A549 (cell line): ENCODE measurements around the gene PLA1A. TPM values are rescaled to one million over a fixed set of nuclear protein-coding genes. Genes with fewer than 3 reads are reported as not detected.

Source experiments
- ATAC-seq, 2 experiments: fragments of 200-7000 bp in 1 of 2; fragments of >200 bp in 1 of 2; cut with Nextera tagmentation in 1 of 2; cut with Tn5 transposase in 1 of 2; 3 replicates each; pipeline versions ENCODE4 v1.8.0 to v1.9.1; 2018 to 2020; ENCODE audit warnings: mild to moderate bottlenecking in 1 of 2, moderate library complexity in 1 of 2
- CTCF ChIA-PET: fragments of 300-600 bp; sonication (Branson Sonifier 250); formaldehyde crosslinking; extraction: SDS; loops from one replicate; lab custom pipeline; 2021; ENCODE audit warnings: antibody characterized with exemption, inconsistent platforms; lab: Yijun Ruan, JAX
- POLR2A ChIA-PET: fragments of 350-600 bp; formaldehyde crosslinking; extraction: SDS; loops from one replicate; lab custom pipeline; 2021; ENCODE audit warnings: antibody characterized with exemption, inconsistent platforms; lab: Yijun Ruan, JAX
- DNase-seq, 2 experiments: peaks; one replicate each; pipeline versions ENCODE4 v3.0.0 to v3.0.0-alpha.2; 2011 to 2016; ENCODE audit warnings: low read depth in 1 of 2, low spot score in 1 of 2
- FAIRE-seq: peaks from 2 replicates; lab custom pipeline; 2011; peaks lifted over from hg19 to GRCh38; lab: Jason Lieb, UNC
- H3K27ac ChIP-seq, 2 experiments: fragments of >200 bp; sonication (Bioruptor Twin); formaldehyde crosslinking; 3 replicates each; pipeline ENCODE4 v1.5.1; 2016 to 2017
- H3K4me1 ChIP-seq: fragments of >200 bp; sonication (Bioruptor Twin); formaldehyde crosslinking; 3 replicates; pipeline ENCODE4 v1.6.1; 2016
- H3K4me2 ChIP-seq: fragments of >200 bp; sonication (Bioruptor Twin); formaldehyde crosslinking; 3 replicates; pipeline ENCODE4 v1.6.1; 2016
- H3K4me3 ChIP-seq: fragments of >200 bp; sonication (Bioruptor Twin); formaldehyde crosslinking; 3 replicates; pipeline ENCODE4 v1.5.1; 2016
- H3K9me3 ChIP-seq: fragments of >200 bp; sonication (Bioruptor Twin); formaldehyde crosslinking; 3 replicates; pipeline ENCODE4 v1.6.1; 2016
- BCL3 ChIP-seq: fragments of >200 bp; sonication (Bioruptor Twin); formaldehyde crosslinking; IDR thresholded peaks from 3 replicates; pipeline ENCODE4 v1.6.1; 2016
- BHLHE40 ChIP-seq: IDR thresholded peaks from 2 replicates; pipeline ENCODE4 v1.6.1; 2012; ENCODE audit warnings: low read depth, low read length, inconsistent platforms
- CBX2 ChIP-seq: fragments of 200-600 bp; sonication (generic); IDR thresholded peaks from 2 replicates; pipeline ENCODE4 v1.6.1; 2016; ENCODE audit warnings: low read depth, mild to moderate bottlenecking, borderline replicate concordance
- CHD4 ChIP-seq: fragments of 200-600 bp; sonication (generic); IDR thresholded peaks from 2 replicates; pipeline ENCODE4 v1.6.1; 2016; ENCODE audit warnings: antibody characterized with exemption, mild to moderate bottlenecking, borderline replicate concordance
- CTCF ChIP-seq: fragments of >200 bp; sonication (Bioruptor Twin); formaldehyde crosslinking; IDR thresholded peaks from 3 replicates; pipeline ENCODE4 v1.5.1; 2016
- EHMT2 ChIP-seq: fragments of 200-600 bp; sonication (generic); IDR thresholded peaks from 2 replicates; pipeline ENCODE4 v1.6.1; 2016; ENCODE audit warnings: antibody characterized with exemption, low read depth, mild to moderate bottlenecking, moderate library complexity
- ESRRA ChIP-seq: fragments of 150-350 bp; IDR thresholded peaks from 2 replicates; pipeline ENCODE4 v1.6.1; 2014; ENCODE audit warnings: mild to moderate bottlenecking, low read length, borderline replicate concordance
- HOXB13 ChIP-seq: fragments of 250-450 bp; sonication (Bioruptor Pico); IDR thresholded peaks from 2 replicates; pipeline ENCODE4 v1.5.0; 2020; ENCODE audit warnings: low read depth, mild to moderate bottlenecking, moderate library complexity
- JUNB ChIP-seq: fragments of >200 bp; sonication (Bioruptor Twin); formaldehyde crosslinking; IDR thresholded peaks from 2 replicates; pipeline ENCODE4 v1.6.1; 2016
- PBX3 ChIP-seq: IDR thresholded peaks from 2 replicates; pipeline ENCODE4 v1.6.1; 2012
- RNF2 ChIP-seq: fragments of 200-600 bp; sonication (generic); IDR thresholded peaks from 2 replicates; pipeline ENCODE4 v1.6.1; 2016; ENCODE audit warnings: low read depth, mild to moderate bottlenecking, antibody characterized with exemption, moderate library complexity, borderline replicate concordance
- SMC3 ChIP-seq: fragments of >200 bp; sonication (Bioruptor Twin); formaldehyde crosslinking; IDR thresholded peaks from 3 replicates; pipeline ENCODE4 v1.6.1; 2018; ENCODE audit warnings: inconsistent platforms
- SREBF2 ChIP-seq: fragments of 450-650 bp; IDR thresholded peaks from 2 replicates; pipeline ENCODE4 v1.6.1; 2014; ENCODE audit warnings: mild to moderate bottlenecking, moderate library complexity
- ZFP36 ChIP-seq: fragments of 450-650 bp; IDR thresholded peaks from 2 replicates; pipeline ENCODE4 v1.6.1; 2014; ENCODE audit warnings: borderline replicate concordance; ENCODE audit not compliant: partially characterized antibody
- ZSCAN20 ChIP-seq: fragments of 250-450 bp; sonication (Bioruptor Pico); IDR thresholded peaks from 2 replicates; pipeline ENCODE4 v1.8.0; 2022; ENCODE audit warnings: mild to moderate bottlenecking, moderate library complexity
- WGBS: methylation state at CpG from one replicate; pipeline ENCODE4 v1.1.6; 2017; ENCODE audit errors: missing lambda C conversion rate; 5-methylcytosine and 5-hydroxymethylcytosine counted together
- polyA plus RNA-seq, 4 experiments: library from polyadenylated mRNA; depleted of rRNA in 3 of 4; stranded (reverse); fragments of >200 nt; fragmentation: RNase III in 1 of 4; extraction: RNeasy Plus Mini Kit Qiagen cat#74134 plus additional on column Dnase treatment in 1 of 4; gene quantifications; 2 replicates in 3 of 4; 3 replicates in 1 of 4; pipeline ENCODE4 v1.2.3, GENCODE V29; 2011 to 2017
- TF ChIP-seq, protein P1 (sequence below): fragments of 450-650 bp; IDR thresholded peaks from 2 replicates; pipeline ENCODE4 v1.6.1; 2014; ENCODE audit warnings: antibody characterized with exemption

The PLA1A gene
- polyA plus RNA-seq, 2 of the 4 experiments (the other 2 are of a cell fraction), result 0.17 to 0.18 TPM

DNA sequence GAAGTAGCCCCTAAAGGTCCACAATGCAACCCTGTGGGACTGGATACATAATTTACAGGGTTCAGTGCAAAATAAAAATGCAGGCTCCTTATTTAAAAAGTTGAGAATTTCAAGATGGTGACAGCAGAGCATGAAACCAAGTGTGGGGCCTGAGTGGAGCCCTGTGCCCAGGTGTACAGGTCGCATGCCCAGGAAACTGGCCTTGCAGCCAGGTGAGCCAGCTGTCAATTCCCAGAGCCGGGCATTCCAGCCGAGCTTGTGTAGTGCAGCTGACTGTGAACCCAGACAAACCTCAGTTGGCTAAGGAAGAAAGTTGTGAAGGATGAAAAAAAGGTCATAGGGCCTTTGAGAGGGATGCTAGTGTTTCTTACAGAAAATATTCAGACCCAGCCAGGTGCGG is 35.1 kb downstream of the PLA1A start:
- ATAC-seq (no peak), FAIRE-seq (no peak), DNase-seq (no peak)
- H3K4me3 ChIP-seq, result no peak overlapping the region
- no peaks in the 10 kb centered on the region for H3K9me3 ChIP-seq
- TF ChIP-seq BHLHE40, result no peak
- no peak for TF ChIP-seq CBX2
- TF ChIP-seq ZFP36, result no peak
- POLR2A ChIA-PET, result no interaction called here
- H3K4me2 ChIP-seq, result no peak overlapping the region
- 47% methylated on average over 4 of the region's 4 CpGs for WGBS
- no peak overlapping the region for H3K27ac ChIP-seq
- H3K4me1 ChIP-seq, result peaks cover 22% of the 10 kb centered on the region
- CTCF ChIA-PET, result no interaction called here

DNA sequence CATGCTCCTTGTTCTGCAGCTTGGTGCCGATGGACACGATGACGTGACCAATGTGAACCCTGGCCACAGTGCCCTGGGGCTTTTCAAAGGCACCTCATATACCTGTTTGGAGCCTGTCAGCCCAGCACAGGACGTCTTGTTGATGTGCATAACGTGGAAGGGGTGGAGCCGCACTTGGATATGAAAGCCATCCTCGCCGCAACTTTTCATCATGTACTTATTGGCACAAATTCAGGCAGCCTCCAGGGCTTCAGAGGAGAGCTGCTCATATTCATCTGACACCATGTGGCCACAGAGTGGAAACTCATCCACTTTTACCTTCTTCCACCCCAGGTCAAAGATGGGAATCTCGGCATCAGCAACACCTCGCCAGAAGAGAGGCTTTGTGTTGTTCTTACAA is 38.0 kb downstream of the PLA1A start:
- Histone ChIP-seq H3K4me3 (no peak overlapping the region), H3K4me1 (peaks cover 34% of the 10 kb centered on the region), H3K9me3 (no peaks in the 10 kb centered on the region), H3K4me2 (0 out of 3 replicates have a peak overlapping the region, but pooled peaks have one; percentile 29), H3K27ac (peak overlapping the region in 1 of 2 experiments; percentile 30; a peak in 2 of 6 replicates)
- DNase-seq (no peak), ATAC-seq (no peak), FAIRE-seq (no peak)
- ChIA-PET POLR2A (no interaction called here), CTCF (interaction anchor here (1.2 kb wide), 1 partner anchor 12 kb away, joined by 5 read pairs; no protein-coding TSS in a partner anchor)
- 91% methylated on average over 9 of the region's 10 CpGs for WGBS
- TF ChIP-seq SREBF2 (no peak), HOXB13 (CRISPR knock-in tag) (no peak), SMC3 (no peak), CHD4 (no peak), ESRRA (no peak), JUNB (no peak), BCL3 (no peak), RNF2 (no peak), ZFP36 (no peak), BHLHE40 (no peak), CBX2 (no peak), CTCF (no peak)
- TF ChIP-seq, protein P1, sequence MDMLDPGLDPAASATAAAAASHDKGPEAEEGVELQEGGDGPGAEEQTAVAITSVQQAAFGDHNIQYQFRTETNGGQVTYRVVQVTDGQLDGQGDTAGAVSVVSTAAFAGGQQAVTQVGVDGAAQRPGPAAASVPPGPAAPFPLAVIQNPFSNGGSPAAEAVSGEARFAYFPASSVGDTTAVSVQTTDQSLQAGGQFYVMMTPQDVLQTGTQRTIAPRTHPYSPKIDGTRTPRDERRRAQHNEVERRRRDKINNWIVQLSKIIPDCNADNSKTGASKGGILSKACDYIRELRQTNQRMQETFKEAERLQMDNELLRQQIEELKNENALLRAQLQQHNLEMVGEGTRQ, result no peak

DNA sequence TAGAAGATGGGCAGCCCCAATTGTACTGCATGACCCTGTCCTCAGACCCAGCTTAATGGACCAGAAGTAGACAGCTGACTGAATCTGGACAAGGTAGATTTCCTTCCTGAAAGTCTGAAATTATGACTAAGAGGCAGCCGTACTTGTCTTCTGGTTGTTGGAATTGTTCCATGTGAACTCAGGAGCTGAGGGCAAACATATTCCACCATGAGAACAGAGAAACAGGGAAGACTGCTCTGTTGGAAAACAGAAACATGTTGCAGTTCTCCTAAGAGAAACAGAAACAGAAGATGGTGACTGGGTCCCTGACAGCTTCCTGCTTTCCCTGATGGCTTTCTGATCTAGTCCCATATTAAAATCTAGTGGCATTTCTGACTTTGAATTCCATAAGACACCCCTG is 38.6 kb downstream of the PLA1A start:
- Histone ChIP-seq H3K4me3 (no peak overlapping the region), H3K9me3 (no peaks in the 10 kb centered on the region), H3K27ac (peak overlapping the region in 1 of 2 experiments; percentile 30; a peak in 3 of 6 replicates), H3K4me2 (peak overlapping the region; percentile 29; the same call in 1 of the 3 replicates), H3K4me1 (peaks cover 33% of the 10 kb centered on the region)
- TF ChIP-seq ZSCAN20 (CRISPR knock-in tag) (no peak), PBX3 (no peak), EHMT2 (no peak)
- no peak for FAIRE-seq
- CTCF ChIA-PET, result interaction anchor here (0.7 to 1.8 kb wide), 3 partner anchors 9 to 45 kb away, joined by 3 to 5 read pairs (median 5); no protein-coding TSS in a partner anchor
- ATAC-seq, result no peak
- POLR2A ChIA-PET, result interaction anchor here (0.6 kb wide), 1 partner anchor 138 kb away, joined by 3 read pairs; no protein-coding TSS in a partner anchor
- WGBS, result 20% methylated on average over 1 of the region's 1 CpG
- no peak for DNase-seq
